HG03108 (cell line): ENCODE results near the gene ZNF485.
"Not testable (repeated sequence)": the region's sequence is repeated elsewhere in the genome, so short reads cannot be mapped to it uniquely, and the experiment has no call there.

Experiments
- ATAC-seq: cut with Tn5 transposase; IDR thresholded peaks from one replicate; pipeline ENCODE4 v1.9.1; 2021; ENCODE audit warnings: moderate library complexity; ENCODE audit not compliant: unreplicated experiment

Gene ZNF485

DNA sequence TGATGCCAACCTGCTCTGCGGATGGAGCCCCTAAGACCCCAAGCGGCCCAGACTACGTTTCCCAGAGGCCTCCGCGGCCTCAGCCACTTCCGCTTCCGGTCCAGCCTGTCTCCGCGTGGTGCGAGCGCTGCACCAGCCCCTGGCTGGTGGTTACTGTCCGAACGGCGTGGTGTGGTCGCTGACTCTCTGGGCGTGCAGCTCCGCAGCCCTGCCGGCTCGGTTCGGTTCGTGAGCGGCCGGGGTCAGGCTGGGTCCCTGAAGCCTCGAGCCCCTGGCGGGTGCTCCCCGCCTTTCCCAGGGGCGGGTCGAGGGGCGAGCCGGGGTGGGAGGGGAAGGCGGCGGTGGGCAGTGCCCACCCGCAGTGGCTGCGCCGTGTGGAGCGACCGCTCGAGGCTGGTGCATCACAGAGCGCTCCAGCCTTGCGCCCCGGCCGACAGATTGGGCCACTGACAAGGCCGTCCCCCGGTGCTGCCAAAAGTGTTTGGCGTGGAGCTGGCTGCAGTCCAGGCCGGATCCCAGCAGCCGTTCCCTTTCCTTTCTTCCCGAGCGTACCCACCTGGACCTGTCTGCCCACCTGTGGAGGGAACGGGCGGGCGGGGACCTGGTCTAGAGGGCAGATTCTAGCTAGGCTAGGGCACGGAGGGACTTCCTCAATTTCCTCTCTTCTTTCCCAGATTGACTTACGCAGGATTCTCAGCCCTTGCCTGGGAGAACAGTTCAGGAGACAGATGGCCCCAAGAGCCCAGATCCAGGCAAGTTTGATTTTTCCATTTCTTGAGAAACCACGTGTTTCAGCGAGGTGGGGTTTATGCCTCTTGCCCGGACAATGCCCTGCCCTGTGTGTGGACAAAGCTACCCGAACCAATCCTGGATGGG is at the start of gene ZNF485:
Gene ZNF485 (plus strand): TSS at position 116 of the 876 bp plus-strand sequence. CDS start 613 bp downstream, at position 729.
- peak; percentile 95 for ATAC-seq

DNA sequence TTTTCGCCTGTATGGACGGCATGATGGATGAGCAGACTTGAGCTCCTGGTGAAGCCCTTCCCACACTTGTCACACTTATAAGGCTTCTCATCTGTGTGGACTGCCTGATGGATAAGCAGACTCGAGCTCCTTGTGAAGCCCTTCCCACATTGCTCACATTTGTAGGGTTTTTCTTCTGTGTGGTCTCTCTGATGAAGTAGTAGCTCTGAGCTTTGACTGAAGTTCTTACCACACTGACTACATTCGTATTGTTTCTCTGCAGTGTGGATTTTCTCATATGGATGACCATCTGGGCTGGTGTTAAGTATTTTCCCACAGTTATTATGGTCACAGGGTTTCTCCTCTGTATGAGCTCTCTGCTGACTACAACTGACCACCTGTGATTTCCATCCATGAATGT is 49.0 kb upstream of the ZNF485 start:
- no peak for ATAC-seq

DNA sequence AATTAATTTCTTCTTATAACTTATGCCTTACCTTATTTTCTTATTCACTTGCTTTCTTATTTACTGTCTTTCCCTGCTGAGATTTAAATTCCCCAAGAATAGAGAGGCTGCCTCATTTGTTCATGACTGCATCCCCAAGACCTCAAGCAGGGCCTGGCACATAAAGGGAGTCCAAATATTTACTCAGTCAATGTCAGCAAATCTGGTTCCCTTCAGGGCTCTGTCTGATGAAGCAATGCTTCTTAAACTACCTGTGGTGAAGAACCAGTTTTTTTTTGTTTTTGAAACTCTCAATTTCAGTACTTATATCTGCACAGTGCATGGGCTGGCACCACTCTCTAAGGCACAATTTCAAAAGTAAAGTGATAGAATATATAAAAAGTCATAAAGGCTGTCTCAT is 36.6 kb upstream of the ZNF485 start:
- no peak for ATAC-seq

DNA sequence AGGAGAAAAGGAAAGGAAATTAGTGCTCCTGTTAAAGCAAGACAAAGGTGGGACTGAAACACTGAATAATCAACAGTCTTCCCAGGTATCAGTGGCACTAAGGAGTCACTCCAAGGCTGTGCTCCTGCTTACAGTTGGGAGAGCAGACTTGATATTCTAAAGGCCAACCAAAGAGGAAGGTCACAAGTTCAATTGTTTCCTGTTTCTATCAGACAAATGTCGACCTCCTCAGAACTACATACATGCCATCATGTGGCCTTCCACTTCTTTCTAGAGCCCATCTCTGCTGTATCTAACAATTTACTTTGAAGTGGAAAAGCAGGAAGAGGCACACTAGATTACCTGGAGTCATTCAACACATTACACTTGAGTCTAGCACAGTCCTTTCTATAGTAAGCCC is 35.3 kb upstream of the ZNF485 start:
- no peak for ATAC-seq

DNA sequence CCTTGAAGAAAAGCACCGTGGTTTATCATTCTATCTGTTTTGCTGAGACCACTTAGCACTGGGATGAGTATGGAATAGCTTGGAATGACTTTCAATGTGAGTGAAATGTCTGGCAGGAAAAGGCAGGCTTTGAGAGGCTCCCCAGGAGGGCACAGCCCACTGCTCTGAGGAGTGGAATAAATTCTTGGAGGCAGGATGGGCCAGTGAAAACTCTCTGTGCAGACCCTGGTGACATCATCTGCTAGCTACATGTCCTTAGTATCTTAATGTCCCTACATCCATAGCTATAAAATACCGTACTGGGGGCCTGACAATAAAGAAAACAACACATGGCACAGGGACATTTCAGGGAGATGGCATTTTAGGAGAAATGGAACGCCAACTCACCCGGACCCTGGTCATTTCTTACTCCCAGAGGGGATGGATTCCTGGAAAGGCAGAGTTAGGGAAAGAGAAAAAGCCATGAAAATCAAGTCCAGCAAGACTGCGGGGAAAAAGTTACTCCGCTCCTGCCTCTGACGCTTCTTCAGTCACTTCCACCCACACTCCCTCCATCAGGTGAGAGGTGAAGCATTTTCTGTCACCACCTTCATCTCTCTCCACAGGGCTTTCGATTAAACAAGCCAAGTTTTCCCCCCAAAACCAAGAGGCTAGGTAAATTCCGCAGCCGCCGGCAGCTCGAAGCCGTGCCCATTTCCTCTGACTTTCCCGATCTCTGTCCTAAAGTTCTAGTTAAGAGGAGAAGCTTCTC is 32.8 kb upstream of the ZNF485 start:
- ATAC-seq: no peak

DNA sequence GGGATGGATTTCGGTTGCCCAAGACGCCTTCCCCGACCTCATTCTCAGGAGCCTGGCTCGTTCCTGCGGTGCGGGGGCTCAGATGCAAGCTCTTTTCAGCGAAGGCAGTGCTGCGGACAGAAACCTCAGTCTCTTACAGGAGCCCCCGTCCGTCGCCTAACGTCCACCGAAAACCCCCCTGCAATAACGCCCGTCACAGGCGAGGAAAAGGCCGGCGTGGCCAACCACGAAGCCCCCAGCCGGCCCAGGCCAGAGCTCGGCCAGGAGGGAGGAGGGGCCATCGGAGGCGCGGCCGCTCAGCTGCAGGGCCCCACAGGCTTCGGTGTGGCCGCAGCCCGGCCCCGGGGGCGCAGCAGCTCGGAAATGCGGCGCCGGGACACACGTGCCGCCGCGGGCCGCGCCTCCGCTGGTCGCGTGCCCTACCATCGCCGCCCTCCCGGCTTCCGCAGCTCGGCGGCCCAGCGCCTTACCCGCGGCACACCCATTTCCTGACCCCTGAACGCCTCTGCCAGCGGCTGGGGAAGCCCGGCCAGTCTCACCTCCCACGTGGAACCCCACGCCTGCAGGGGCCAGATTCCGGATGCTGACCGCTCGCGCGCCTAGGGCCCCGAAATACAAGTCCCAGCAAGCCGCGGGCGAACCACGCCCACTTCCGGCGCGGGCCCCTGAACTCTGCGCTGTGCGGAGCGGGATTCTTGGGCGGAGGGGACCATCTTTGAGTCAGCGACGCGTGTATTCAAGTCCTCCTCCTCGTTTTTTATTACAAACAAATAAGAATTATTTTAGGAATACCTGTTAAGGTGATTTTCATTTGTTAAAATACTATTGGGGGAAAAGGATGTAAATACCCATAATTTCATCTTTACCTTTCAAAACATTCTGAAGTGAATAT is 32.0 kb upstream of the ZNF485 start, which contains the start of gene ZNF239:
Gene ZNF239 (minus strand): TSS at position 616 of the 892 bp plus-strand sequence. CDS start 16,537 bp downstream, outside the sequence.
- ATAC-seq: peak; percentile 95

DNA sequence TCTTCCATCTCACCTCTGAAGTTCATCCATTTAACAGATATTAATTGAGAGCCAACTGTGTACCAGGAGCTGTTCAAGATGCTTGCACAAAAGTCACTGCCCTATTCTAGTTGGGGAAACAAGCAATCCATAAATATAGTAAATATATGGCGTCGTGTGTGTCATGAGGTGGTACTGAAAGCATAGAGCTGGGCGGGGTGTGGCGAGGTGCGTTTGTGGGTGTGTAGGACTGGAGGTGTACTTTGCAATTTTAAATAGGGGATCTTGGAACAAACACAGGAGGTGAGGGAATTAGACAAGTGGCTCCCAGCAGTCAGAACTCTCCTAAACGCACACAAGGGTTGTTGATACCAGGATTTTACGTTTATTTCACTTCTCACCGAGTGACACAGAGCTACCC is 31.3 kb upstream of the ZNF485 start:
- no peak for ATAC-seq

DNA sequence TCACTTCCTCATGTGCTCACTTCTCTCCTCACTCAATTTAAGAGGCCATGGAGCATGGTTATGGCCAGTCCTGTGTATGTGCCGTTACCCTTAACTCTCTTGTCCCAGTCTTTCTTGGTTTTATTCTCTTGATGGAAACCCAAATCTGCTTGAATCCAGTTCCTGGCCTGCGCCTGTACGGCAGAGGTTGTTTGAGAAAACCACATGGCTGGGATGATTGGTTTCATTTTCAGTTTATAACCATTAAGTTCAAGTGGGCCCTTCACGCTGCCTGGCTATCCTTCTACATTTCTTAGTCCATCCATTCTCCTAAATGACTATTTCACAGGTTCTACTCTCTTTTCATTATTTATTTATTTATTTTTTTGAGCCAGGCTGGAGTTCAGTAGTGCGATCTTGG is 30.2 kb upstream of the ZNF485 start:
- ATAC-seq: no peak

DNA sequence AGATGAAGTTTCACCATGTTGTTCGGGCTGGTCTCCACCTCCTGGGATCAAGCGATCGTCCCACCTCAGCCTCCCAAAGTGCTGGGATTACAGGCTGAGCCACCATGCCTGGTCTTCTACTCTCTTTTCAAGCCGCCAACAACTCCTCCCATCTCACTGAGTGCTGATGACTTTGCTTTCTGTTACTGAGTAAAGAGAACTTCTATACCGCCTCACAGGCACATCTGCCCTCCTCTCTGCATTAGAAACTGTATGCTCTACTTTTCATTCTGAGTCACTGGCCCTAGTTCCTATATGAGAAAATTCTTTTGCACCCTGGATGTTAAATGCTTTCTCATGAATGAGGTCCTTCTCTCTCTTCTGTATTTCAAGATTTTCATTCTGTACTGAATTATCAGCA is 29.7 kb upstream of the ZNF485 start:
- no peak for ATAC-seq

DNA sequence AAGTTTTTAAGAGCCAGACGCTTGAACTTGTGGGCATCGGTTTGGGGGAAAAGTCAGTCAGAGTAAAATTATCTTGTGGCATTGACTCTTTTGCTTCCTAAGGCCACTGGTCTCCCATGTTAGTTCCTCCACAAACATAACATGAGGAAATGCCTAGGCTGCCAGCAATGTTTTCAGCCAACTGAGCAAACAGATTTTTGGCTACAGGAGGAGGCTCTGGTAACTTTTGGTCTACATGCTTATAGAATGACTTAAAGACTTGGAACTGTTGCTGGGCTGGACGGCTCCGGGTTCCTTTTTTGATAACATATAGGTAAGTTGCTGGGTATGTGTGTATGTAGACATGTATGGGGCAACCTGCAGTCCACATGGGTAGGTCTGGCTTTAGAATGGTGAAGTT is 22.2 kb upstream of the ZNF485 start:
- no peak for ATAC-seq

DNA sequence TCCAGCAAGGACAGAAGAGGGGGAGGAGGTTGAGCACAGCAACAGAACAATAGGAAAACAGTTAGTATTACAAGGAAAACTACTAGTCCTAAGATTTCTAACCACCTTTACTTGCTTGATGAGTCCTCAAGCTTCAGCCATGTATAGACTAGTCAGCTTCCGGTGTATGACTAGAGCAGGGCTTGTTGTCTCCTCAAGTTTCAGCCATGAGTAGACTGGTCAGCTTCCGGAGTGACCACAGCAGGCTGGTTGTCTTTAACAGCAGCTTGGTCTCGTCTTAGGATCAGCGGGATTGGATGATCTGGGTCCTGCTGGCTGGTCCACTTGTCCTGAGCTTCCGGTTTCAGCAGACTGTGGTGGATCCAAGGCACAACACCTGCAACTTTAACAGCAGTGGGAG is 21.2 kb upstream of the ZNF485 start:
- no peak for ATAC-seq

DNA sequence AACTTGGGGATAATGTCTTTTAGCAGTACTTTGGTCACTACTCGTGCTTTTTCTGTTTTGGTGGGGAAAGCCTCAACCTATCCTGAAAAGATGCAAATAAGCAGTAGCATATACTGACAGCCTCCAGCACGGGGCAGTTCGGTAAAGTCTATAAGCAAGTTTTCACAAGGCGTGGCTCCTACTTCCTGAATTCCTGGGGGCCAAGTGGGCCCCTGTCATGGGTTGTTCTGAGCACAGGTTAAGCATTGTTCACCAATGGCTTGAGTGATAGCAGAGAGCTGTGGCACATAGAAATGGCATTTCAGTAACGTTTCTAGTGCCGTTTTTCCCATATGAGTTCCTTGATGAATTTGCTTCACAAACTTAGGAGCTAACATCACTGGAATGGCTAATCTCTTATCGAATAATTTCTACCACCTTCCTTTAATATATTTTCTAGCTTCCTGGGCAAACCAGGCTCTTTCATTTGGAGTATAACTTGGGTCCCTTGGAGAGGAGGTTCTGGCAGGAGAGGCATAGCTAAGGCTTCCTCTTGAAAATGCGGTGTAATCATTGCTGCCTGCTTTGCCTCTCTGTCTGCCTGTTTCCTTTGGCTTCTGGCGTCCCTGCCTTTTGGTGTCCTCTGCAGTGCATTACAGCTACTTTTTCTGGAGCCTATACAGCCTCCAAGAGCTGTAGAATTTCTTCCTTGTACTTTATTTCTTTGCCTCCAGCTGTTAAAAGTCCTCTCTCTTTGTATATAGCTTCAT is 20.1 kb upstream of the ZNF485 start:
- no peak for ATAC-seq

DNA sequence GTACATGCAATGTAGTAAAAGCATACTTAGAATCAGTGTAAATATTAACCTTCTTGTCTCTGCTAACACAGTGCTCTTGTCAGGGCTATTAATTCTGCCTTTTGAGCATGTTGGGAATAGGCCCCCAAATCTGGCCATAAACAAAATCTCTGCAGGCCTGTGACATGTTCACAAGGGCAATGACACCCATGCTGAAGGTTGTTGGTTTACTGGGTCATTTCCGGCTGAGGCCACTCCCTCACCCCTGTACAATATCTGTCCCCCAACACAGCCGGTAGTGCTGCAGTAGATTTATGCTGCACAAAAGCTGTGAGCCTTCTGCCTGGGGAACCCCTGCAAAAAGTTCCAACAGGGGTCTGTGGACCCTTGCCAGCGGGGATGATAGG is 19.5 kb upstream of the ZNF485 start:
- ATAC-seq: not testable (repeated sequence)

DNA sequence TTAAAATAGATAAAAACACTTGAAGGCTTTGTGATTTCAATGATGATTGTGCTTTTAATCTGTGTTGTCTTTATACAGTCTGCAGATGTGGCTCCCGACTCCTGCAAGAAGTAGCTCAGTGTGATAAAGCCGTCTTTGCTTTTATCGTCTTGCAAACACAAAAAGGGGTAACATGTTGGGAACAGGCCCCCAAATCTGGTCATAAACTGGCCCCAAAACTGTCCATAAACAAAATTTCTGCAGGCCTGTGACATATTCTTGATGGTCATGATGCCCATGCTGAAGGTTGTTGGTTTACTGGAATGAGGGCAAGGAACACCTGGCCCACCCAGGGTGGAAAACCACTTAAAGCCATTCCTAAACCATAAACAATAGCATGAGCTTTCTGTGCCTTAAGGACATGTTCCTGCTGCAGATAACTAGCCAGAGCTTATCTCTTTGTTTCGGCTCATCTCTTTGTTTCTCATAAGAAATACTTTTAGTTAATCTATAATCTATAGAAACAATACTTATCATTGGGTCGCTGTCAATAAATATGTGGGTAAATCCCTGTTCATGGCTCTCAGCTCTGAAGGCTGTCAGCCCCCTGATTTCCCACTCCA is 14.8 kb upstream of the ZNF485 start:
- ATAC-seq: no peak

DNA sequence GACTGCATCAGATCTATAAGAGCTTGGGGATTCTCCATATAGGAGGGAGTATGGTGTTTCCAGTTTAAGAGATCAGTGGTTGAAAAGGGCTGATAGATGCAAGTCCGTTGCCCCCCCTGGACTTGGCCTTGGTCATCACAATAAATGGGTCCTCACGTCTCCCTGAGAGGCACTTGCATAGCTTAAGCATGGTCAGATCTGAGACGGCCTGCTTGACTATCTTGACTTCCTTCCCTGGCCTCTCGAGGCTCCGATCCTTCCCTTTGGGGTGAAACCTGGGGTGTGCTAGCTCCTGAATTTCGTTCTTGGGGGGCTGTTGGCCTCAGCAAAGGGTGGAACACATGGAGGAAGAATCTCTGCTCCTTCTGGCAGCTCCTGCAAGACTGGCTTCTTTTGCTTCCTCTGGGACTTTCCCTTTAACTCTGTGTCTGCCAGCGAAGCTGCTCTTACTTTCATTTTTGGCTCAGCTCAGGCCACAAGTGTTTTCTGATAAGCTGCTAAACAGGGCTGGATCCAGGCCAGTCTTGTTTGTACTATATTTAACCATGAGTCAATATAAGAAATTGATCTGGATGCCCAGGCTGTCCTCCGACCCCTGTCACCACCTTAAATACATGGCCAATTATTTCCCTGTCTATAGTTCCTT is 11.2 kb upstream of the ZNF485 start:
- ATAC-seq: peak; percentile 91

DNA sequence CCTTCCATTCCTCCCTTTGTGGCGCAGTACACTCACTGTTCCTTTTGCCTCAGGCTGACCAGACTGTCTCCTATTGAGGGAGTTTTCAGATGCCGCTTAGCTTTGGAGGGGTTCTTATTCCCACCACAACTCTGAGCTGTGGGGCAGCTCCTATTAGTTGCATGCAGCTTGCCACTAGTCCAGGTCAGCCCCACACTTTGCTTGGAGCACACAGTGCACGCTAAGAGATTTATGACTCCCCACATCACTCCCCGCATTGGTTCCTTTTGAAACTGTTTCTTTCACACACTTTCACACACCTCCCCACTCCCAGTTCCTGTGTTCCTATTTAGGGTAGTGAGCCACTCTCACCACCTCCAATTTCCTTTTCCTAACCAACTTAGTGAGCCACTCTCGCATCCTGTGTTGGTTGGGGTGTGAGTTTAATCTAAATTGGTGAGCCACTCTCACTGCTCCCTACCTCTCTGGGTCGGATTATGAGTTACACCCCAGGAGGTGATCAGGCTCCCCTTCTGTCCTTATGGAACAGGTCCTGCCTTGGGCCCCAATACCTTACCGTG is 10.4 kb upstream of the ZNF485 start:
- ATAC-seq: peak; percentile 39

DNA sequence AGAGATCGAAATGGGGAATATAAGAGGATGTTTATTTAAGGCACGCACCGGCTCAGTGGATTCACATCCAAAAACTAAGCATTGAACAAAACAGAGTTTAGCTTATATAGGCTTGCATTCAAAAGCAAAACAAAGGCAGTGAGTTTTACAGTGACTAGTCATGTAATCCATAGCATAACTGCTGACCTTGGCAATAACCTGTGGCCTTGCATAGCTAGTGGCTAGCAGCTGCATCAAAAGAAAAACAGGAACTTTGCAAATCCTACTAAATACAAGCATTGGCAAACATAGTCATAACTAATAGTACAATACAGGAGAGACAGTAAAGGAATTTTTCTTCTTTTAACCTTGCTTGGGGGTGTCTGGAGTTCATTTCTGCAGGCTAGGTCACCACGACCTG is 9.7 kb upstream of the ZNF485 start:
- ATAC-seq: no peak

DNA sequence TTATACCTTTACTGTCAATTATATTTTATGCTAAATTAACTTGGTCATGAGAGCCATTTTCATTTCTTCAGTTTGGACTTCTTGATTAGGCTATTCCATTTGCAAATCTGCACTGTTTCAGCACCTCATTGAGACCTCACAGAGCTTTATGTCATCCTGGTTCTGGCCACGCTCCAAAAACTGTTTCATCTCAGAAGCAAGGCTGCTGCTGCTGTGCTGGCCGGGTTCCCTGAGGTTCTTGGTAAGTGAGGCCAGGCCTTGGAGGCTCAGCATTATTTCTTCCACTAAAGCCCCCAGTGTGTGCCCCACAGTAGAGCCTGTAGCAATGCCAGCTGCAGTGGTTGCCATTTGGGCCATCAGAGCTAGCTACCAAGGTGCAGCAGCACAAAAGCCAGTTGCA is 7.8 kb upstream of the ZNF485 start:
- no peak for ATAC-seq

DNA sequence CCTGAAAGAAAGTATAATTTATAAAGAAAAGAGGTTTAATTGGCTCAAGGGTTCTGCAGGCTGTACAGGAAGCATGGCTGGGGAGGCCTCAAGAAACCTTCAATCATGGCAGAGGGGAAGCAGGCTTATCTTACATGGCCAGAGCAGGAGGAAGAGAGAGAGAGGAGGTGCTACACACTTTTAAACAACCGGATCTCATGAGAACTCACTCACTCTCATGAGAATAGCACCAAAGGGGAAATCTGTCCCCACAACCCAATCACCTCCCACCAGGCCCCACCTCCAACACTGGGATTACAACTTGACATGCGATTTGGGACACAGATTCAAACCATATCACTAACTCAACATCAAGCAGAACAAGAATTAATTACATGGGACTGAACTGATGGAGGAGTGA is 6.9 kb upstream of the ZNF485 start:
- ATAC-seq: no peak
